Thoracic aorta (tissue), 2 donors: ENCODE measurements around the gene VGF. TPM values are rescaled to one million over a fixed set of nuclear protein-coding genes. Genes with fewer than 3 reads are reported as not detected.

Source experiments
- ATAC-seq: fragments of 150-250 bp; one replicate; pipeline ENCODE4 v1.8.0; 2017; ENCODE audit warnings: low read depth; ENCODE audit not compliant: insufficient number of reproducible peaks, low FRiP score
- DNase-seq: peaks from one replicate; pipeline ENCODE4 v3.0.0-alpha.2; 2020; ENCODE audit warnings: low spot score
- H3K27ac ChIP-seq, 2 donors: fragments of 200-600 bp; sonication (generic); 1 replicate in 1 of 2; 2 replicates in 1 of 2; pipeline ENCODE4 v1.5.1; 2016; ENCODE audit warnings: mild to moderate bottlenecking in 2 of 2, moderate library complexity in 2 of 2
- H3K27me3 ChIP-seq: fragments of 200-600 bp; sonication (generic); replicated peaks from 2 replicates; pipeline ENCODE4 v1.6.0; 2016; ENCODE audit warnings: mild to moderate bottlenecking; ENCODE audit not compliant: insufficient read depth
- H3K36me3 ChIP-seq: fragments of 200-600 bp; sonication (generic); one replicate; pipeline ENCODE4 v1.5.1; 2016
- H3K4me1 ChIP-seq, 2 donors: fragments of 200-600 bp; sonication (generic); 1 replicate in 1 of 2; 2 replicates in 1 of 2; pipeline versions ENCODE4 v1.5.1 to v1.6.0; 2016; ENCODE audit warnings: low read depth in 2 of 2, mild to moderate bottlenecking in 1 of 2; ENCODE audit not compliant: control insufficient read depth in 1 of 2
- H3K4me3 ChIP-seq: fragments of 200-600 bp; sonication (generic); 2 replicates; pipeline ENCODE4 v1.5.1; 2016; ENCODE audit warnings: mild to moderate bottlenecking
- H3K9me3 ChIP-seq: fragments of 200-600 bp; sonication (generic); 2 replicates; pipeline ENCODE4 v1.5.1; 2016
- total RNA-seq, 2 donors: library from RNA; depleted of rRNA; stranded (reverse); fragments of >200 nt; gene quantifications; one replicate each; pipeline versions ENCODE4 v1.1.0 to v1.2.3, GENCODE V29; 2016
- TF ChIP-seq, protein P1 (sequence below): fragments of 200-600 bp; sonication (generic); IDR thresholded peaks from one replicate; pipeline ENCODE4 v1.5.1; 2019; ENCODE audit warnings: antibody characterized with exemption

The VGF gene
- total RNA-seq, 2 donors from 2014 or later, result not detected

DNA sequence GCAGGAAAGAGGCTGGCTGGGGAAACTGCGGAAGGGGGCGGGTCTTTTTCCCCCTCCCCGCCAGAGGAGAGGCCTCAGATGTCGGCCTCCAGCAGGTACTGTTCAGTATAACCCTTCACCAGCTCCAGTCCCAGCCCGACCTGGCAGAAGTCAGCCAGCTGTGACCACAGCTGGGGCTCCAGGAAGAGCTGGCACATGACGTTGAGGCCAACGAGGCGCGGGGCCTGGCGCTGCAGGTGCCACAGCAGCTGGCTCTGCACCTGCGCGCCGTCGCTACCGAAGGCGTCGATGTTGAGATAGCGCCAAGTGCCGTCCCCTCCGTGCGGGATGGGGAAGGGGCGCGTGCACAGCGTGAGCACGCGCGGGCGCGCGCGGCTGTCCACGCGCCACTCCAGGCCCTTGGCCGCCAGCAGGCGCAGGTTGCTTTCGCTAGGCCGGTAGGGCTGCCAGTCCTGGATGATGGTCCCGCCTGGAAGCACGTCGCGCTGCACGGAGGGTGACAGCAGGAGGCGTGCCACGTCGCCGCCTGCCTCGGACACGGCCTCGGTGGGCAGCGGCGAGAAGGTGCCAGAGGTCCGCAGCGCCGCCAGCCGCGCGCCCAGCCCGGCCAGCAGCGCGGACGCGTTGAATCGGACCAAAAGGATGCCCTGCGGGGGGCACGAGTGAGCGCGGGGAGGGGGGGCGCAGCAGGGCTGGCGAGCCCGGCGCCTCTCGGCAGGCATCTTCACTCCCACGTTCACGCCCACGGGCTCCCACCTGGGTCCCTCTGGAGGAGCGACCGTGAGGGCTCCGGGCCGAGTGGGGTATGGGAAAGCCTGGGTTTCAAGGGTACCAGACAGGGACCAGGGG, 6.9 kb upstream of the VGF start:
- Histone ChIP-seq H3K27ac (peak overlapping the region in 1 of 2 donors; percentile 22), H3K4me1 (peaks cover 18 to 37% of the 10 kb centered on the region in 2 donors), H3K4me3 (no peak overlapping the region), H3K9me3 (no peaks in the 10 kb centered on the region), H3K36me3 (no peaks in the 10 kb centered on the region), H3K27me3 (peaks cover 60% of the 10 kb centered on the region)
- DNase-seq (no peak), ATAC-seq (no peak)
- TF ChIP-seq, protein P1, sequence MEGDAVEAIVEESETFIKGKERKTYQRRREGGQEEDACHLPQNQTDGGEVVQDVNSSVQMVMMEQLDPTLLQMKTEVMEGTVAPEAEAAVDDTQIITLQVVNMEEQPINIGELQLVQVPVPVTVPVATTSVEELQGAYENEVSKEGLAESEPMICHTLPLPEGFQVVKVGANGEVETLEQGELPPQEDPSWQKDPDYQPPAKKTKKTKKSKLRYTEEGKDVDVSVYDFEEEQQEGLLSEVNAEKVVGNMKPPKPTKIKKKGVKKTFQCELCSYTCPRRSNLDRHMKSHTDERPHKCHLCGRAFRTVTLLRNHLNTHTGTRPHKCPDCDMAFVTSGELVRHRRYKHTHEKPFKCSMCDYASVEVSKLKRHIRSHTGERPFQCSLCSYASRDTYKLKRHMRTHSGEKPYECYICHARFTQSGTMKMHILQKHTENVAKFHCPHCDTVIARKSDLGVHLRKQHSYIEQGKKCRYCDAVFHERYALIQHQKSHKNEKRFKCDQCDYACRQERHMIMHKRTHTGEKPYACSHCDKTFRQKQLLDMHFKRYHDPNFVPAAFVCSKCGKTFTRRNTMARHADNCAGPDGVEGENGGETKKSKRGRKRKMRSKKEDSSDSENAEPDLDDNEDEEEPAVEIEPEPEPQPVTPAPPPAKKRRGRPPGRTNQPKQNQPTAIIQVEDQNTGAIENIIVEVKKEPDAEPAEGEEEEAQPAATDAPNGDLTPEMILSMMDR, result no peak

DNA sequence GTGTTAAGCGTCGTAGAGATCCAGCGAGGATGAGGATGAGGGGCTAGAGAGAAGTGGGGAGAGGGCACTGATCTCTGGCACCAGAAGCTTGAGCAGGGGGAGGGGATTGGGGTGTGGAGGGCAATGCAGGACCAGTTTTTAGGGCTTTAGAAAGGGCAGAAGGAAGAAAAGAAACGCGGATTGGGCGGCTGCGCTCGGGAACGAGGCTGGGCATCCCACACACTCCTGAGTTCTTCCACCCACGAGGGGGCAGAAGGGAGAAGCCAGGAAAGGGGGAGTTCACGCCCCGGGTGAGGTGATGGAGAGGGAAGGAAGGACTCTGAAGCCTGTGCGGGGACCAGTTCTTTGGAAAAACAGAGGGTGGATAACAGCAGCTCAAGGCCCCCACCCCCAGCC, 6.1 kb upstream of the VGF start:
- TF ChIP-seq, protein P1, result no peak
- H3K27ac ChIP-seq, result no peak overlapping the region
- H3K27me3 ChIP-seq, result peaks cover 53% of the 10 kb centered on the region
- no peak for DNase-seq
- no peaks in the 10 kb centered on the region for H3K9me3 ChIP-seq
- peaks cover 18 to 37% of the 10 kb centered on the region in 2 donors for H3K4me1 ChIP-seq
- no peak overlapping the region for H3K4me3 ChIP-seq
- no peaks in the 10 kb centered on the region for H3K36me3 ChIP-seq
- no peak for ATAC-seq

DNA sequence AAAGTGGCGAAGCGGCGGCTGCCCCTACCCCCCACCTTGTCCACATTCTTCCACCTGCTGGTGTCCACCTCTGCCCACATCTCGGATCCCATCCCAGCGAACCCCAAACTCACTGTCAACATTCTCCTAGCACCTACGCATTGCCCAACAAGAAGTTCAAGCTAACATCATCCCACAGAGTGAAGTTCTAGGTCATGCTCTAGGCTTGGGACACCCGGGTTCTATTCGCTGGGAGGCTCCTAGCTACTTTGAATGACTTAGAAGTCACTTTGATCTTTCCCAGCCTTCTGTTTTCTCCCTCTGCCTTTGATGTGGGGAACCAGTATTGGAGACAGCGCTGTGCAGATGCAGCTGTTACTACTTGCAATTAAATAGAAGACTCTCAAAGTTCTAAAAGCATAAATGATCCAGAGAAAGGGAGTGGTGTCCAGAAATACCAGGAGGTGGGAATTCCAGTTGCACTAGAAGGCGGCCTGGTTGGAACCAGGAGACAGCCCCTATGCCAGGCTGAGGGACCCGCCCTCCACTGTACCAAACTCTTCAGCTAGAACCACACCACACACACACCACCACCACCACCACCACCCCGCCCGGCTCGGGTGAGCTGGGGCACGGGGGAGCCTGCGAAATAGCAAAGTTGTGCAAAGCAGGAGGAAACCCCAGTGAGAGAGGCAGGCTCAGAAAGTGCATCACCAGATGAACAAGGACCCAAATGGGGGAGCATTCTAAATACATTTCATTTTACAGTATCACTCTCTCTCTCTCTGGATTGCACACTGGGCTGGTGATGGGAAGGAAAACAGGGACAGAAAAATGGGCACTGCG, 5.5 kb upstream of the VGF start:
- Histone ChIP-seq H3K27ac (no peak overlapping the region), H3K9me3 (no peaks in the 10 kb centered on the region), H3K36me3 (no peaks in the 10 kb centered on the region), H3K4me1 (peaks cover 19 to 39% of the 10 kb centered on the region in 2 donors), H3K27me3 (peaks cover 52% of the 10 kb centered on the region), H3K4me3 (no peak overlapping the region)
- TF ChIP-seq, protein P1, result no peak
- DNase-seq, result no peak
- ATAC-seq, result no peak

DNA sequence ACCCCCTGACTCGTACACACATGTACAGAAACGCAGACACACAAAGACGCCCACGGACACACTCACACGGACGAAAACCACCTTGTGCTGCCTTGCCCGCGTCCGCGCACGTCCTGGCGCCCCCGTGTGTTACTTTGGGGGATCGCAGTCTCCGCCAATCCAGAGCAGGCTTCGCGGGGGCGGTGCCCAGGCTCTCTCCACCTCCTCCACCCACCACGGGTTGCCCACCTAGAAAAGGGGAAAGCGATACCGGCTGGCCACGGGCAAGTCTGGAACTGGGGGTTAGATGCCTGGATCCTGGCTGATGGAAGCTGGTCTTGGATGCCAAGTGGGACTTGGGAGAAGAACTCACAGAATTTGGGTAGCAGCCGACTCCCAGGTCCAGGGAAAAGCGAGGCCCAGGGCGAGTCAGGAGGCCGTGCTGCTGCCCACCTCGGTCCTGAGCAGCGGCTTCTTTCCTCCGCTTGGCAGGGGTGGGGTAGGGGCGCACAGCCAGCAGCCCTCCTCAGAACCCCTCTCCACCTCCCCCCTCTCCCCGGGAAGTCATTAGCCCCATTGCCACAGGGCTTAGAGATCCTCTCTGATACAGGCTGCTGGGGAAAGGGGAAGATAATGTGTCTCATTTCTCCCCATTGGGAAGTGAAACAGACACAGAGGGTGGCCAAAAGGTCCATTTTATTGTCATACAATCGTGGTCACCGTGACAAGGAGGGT, 4.6 kb upstream of the VGF start:
- no peak for DNase-seq
- H3K27me3 ChIP-seq, result peaks cover 48% of the 10 kb centered on the region

More for the DNA sequence above, 4.6 kb upstream of the VGF start:
- no peaks in the 10 kb centered on the region for H3K36me3 ChIP-seq
- peaks cover 26 to 47% of the 10 kb centered on the region in 2 donors for H3K4me1 ChIP-seq
- no peaks in the 10 kb centered on the region for H3K9me3 ChIP-seq
- H3K4me3 ChIP-seq, result no peak overlapping the region
- H3K27ac ChIP-seq, result no peak overlapping the region
- TF ChIP-seq, protein P1, result peak; percentile 76
- ATAC-seq, result no peak
